Middle frontal gyrus (tissue), 1 donor: Measurements from ENCODE around the gene TNIP3.

Source experiments
- DNase-seq: peaks from one replicate; pipeline ENCODE4 v3.0.0-alpha.2; 2015; ENCODE audit warnings: low spot score; ENCODE audit errors: extremely low spot score

Gene TNIP3

GRCh38 chr4:121088867-121089266 lies 75.3 kb downstream of the TNIP3 start:
- no peak for DNase-seq
